Endothelial cell (in vitro differentiated cells): ENCODE data around the gene FOXJ3. TPM values are rescaled to one million over a fixed set of nuclear protein-coding genes. Genes with fewer than 3 reads are reported as not detected.
A peak's percentile ranks its signal among the peaks of the same experiment; 100 is the strongest.

Experiments
- DNase-seq: peaks from one replicate; pipeline ENCODE4 v3.0.0; 2021; ENCODE audit warnings: low spot score
- H3K27ac Mint-ChIP-seq: one replicate; pipeline ENCODE4 v1.8.0; 2021; ENCODE audit warnings: mixed read lengths, inconsistent platforms; ENCODE audit not compliant: unreplicated experiment
- H3K27me3 Mint-ChIP-seq: one replicate; pipeline ENCODE4 v1.8.0; 2021; ENCODE audit warnings: mild to moderate bottlenecking, moderate library complexity, mixed read lengths, inconsistent platforms; ENCODE audit not compliant: unreplicated experiment
- H3K36me3 Mint-ChIP-seq: one replicate; pipeline ENCODE4 v1.8.0; 2021; ENCODE audit warnings: mild to moderate bottlenecking, low read depth, mixed read lengths, inconsistent platforms; ENCODE audit not compliant: unreplicated experiment
- H3K4me1 Mint-ChIP-seq: one replicate; pipeline ENCODE4 v1.8.0; 2021; ENCODE audit warnings: mild to moderate bottlenecking, mixed read lengths, inconsistent platforms; ENCODE audit not compliant: unreplicated experiment
- H3K4me3 Mint-ChIP-seq: one replicate; pipeline ENCODE4 v1.8.0; 2021; ENCODE audit warnings: mild to moderate bottlenecking, mixed read lengths, inconsistent platforms; ENCODE audit not compliant: unreplicated experiment
- H3K9me3 Mint-ChIP-seq: one replicate; pipeline ENCODE4 v1.8.0; 2021; ENCODE audit warnings: mixed read lengths, inconsistent platforms; ENCODE audit not compliant: unreplicated experiment
- CTCF ChIP-seq: fragments of 200-600 bp; sonication (generic); IDR thresholded peaks from one replicate; pipeline ENCODE4 v1.5.0; 2021; ENCODE audit warnings: antibody characterized with exemption; ENCODE audit not compliant: unreplicated experiment
- total RNA-seq: library from RNA; stranded (reverse); fragmentation: NEBNext Ultra II Directional; extraction: Animal tissue kit (Norgen Biotek cat#: 25700); gene quantifications from one replicate; pipeline ENCODE4 v1.2.1, GENCODE V29; 2021; ENCODE audit not compliant: unreplicated experiment

The FOXJ3 gene
- total RNA-seq, 1 donor from 2014 or later = 65.9 TPM

GRCh38 chr1:42191319-42191718 lies 143.7 kb downstream of the FOXJ3 start:
- Mint-ChIP-seq H3K27me3 (peaks cover under 1% of the 10 kb centered on the region), H3K4me1 (peaks cover 29% of the 10 kb centered on the region), H3K36me3 (peaks cover 17% of the 10 kb centered on the region), H3K27ac (peak overlapping the region; percentile 27), H3K9me3 (no peaks in the 10 kb centered on the region), H3K4me3 (peak overlapping the region; percentile 61)
- TF ChIP-seq CTCF = no peak
- DNase-seq = no peak

- H3K4me3 Mint-ChIP-seq = no peak overlapping the region
- H3K27me3 Mint-ChIP-seq = peaks cover 3% of the 10 kb centered on the region
- DNase-seq = no peak
- TF ChIP-seq CTCF = no peak
- H3K36me3 Mint-ChIP-seq = peaks cover 25% of the 10 kb centered on the region
- no peak overlapping the region for H3K27ac Mint-ChIP-seq
- H3K9me3 Mint-ChIP-seq = no peaks in the 10 kb centered on the region
- H3K4me1 Mint-ChIP-seq = peaks cover 40% of the 10 kb centered on the region
Measured at GRCh38 chr1:42189931-42190853, 144.8 kb downstream of the FOXJ3 start.

GRCh38 chr1:42186152-42186551 lies 148.9 kb downstream of the FOXJ3 start:
- Mint-ChIP-seq H3K9me3 (no peaks in the 10 kb centered on the region), H3K27ac (peak overlapping the region; percentile 26)

GRCh38 chr1:42184616-42185015 lies 150.4 kb downstream of the FOXJ3 start:
- Mint-ChIP-seq H3K4me3 (peak overlapping the region; percentile 26), H3K27me3 (peaks cover 3% of the 10 kb centered on the region), H3K4me1 (peaks cover 41% of the 10 kb centered on the region), H3K36me3 (peaks cover 33% of the 10 kb centered on the region), H3K27ac (peak overlapping the region; percentile 89), H3K9me3 (no peaks in the 10 kb centered on the region)
- TF ChIP-seq CTCF = no peak
- no peak for DNase-seq

More at GRCh38 chr1:42186152-42186551, 148.9 kb downstream of the FOXJ3 start:
- peaks cover 40% of the 10 kb centered on the region for H3K4me1 Mint-ChIP-seq
- no peak for DNase-seq
- peaks cover 34% of the 10 kb centered on the region for H3K36me3 Mint-ChIP-seq
- TF ChIP-seq CTCF = no peak
- peaks cover 3% of the 10 kb centered on the region for H3K27me3 Mint-ChIP-seq
- peak overlapping the region; percentile 2 for H3K4me3 Mint-ChIP-seq

- DNase-seq = no peak
- Mint-ChIP-seq H3K36me3 (peaks cover 33% of the 10 kb centered on the region), H3K9me3 (no peaks in the 10 kb centered on the region), H3K27me3 (peaks cover 3% of the 10 kb centered on the region), H3K27ac (no peak overlapping the region), H3K4me3 (no peak overlapping the region), H3K4me1 (peaks cover 41% of the 10 kb centered on the region)
- TF ChIP-seq CTCF = no peak
Measured at GRCh38 chr1:42183957-42184268, 151.1 kb downstream of the FOXJ3 start.
